IMR-90 (cell line): ENCODE data around the gene CHMP6. TPM values are rescaled to one million over a fixed set of nuclear protein-coding genes. Genes with fewer than 3 reads are reported as not detected.

Experiments
- ATAC-seq: fragments of 200-7000 bp; cut with Tn5 transposase; 2 replicates; pipeline ENCODE4 v1.9.1; 2020; ENCODE audit warnings: low read depth, mild to moderate bottlenecking, moderate library complexity
- BruUV-seq: library from RNA; stranded (reverse); fragments of 400-500 nt; replicated peaks from 2 replicates; lab custom pipeline; 2021; lab: Mats Ljungman, UMichigan
- CTCF ChIA-PET: fragments of 300-600 bp; formaldehyde crosslinking; extraction: SDS; loops from one replicate; lab custom pipeline; 2021; ENCODE audit warnings: antibody characterized with exemption; lab: Yijun Ruan, JAX
- POLR2A ChIA-PET: fragments of 300-600 bp; sonication (Branson Sonifier 250); formaldehyde crosslinking; loops from one replicate; lab custom pipeline; 2022; ENCODE audit warnings: antibody characterized with exemption; ENCODE audit not compliant: unreplicated experiment; lab: Charles Lee
- DNase-seq: peaks from one replicate; pipeline ENCODE4 v3.0.0; 2013
- H2AFZ ChIP-seq: replicated peaks from 2 replicates; pipeline ENCODE3; 2013; ENCODE audit warnings: low read length, mild to moderate bottlenecking; ENCODE audit not compliant: poor library complexity
- H2AK5ac ChIP-seq: 2 replicates; pipeline ENCODE4 v1.6.1; 2013; ENCODE audit warnings: low read depth, low read length, inconsistent platforms
- H2AK9ac ChIP-seq: replicated peaks from 2 replicates; pipeline ENCODE3; 2013; ENCODE audit warnings: mild to moderate bottlenecking, low read depth, low read length, moderate library complexity; ENCODE audit not compliant: poor library complexity
- H2BK120ac ChIP-seq: 2 replicates; pipeline ENCODE4 v1.6.1; 2013; ENCODE audit warnings: low read depth, low read length, inconsistent platforms
- H2BK15ac ChIP-seq: 3 replicates; pipeline ENCODE4 v1.6.1; 2013; ENCODE audit warnings: low read depth, low read length, inconsistent platforms
- H2BK20ac ChIP-seq: 2 replicates; pipeline ENCODE4 v1.6.1; 2013; ENCODE audit warnings: low read depth, mild to moderate bottlenecking, inconsistent platforms, low read length, moderate library complexity
- H2BK5ac ChIP-seq: 2 replicates; pipeline ENCODE4 v1.6.1; 2013; ENCODE audit warnings: mild to moderate bottlenecking, low read depth, low read length, inconsistent platforms; ENCODE audit not compliant: poor library complexity, severe bottlenecking
- H3K14ac ChIP-seq: replicated peaks from 2 replicates; pipeline ENCODE4 v1.6.1; 2013; ENCODE audit warnings: low read depth, low read length, inconsistent platforms
- H3K18ac ChIP-seq: 2 replicates; pipeline ENCODE4 v1.6.1; 2013; ENCODE audit warnings: low read depth, low read length, control low read depth
- H3K23ac ChIP-seq: 2 replicates; pipeline ENCODE4 v1.6.1; 2013; ENCODE audit warnings: low read depth, low read length, inconsistent platforms
- H3K27ac ChIP-seq: 2 replicates; pipeline ENCODE4 v1.5.1; 2013; ENCODE audit warnings: mild to moderate bottlenecking, control low read depth, low read length; ENCODE audit not compliant: insufficient read depth
- H3K27me3 ChIP-seq: 2 replicates; pipeline ENCODE4 v1.6.1; 2013; ENCODE audit warnings: low read length; ENCODE audit not compliant: control insufficient read depth, insufficient read depth
- H3K36me3 ChIP-seq: 2 replicates; pipeline ENCODE4 v1.6.1; 2013; ENCODE audit warnings: low read length, mixed read lengths; ENCODE audit not compliant: control insufficient read depth, insufficient read depth
- H3K4ac ChIP-seq: 2 replicates; pipeline ENCODE4 v1.6.1; 2013; ENCODE audit warnings: low read depth, low read length, inconsistent platforms
- H3K4me1 ChIP-seq: 2 replicates; pipeline ENCODE4 v1.6.1; 2013; ENCODE audit warnings: low read length, mixed read lengths; ENCODE audit not compliant: control insufficient read depth, insufficient read depth
- H3K4me2 ChIP-seq: 2 replicates; pipeline ENCODE4 v1.6.1; 2013; ENCODE audit warnings: low read depth, mild to moderate bottlenecking, control low read depth, low read length, moderate library complexity
- H3K4me3 ChIP-seq: 2 replicates; pipeline ENCODE4 v1.5.1; 2013; ENCODE audit warnings: low read depth, mild to moderate bottlenecking, control low read depth, low read length, moderate library complexity; ENCODE audit not compliant: insufficient read depth
- H3K56ac ChIP-seq: 2 replicates; pipeline ENCODE4 v1.6.1; 2013; ENCODE audit warnings: low read length, inconsistent platforms; ENCODE audit not compliant: insufficient read depth; ENCODE audit errors: extremely low read depth
- H3K79me1 ChIP-seq, 2 experiments: 2 replicates each; pipeline ENCODE4 v1.6.1; 2013; ENCODE audit warnings: low read length in 2 of 2, inconsistent platforms in 1 of 2, low read depth in 1 of 2
- H3K9ac ChIP-seq: 2 replicates; pipeline ENCODE4 v1.6.1; 2013; ENCODE audit warnings: low read depth, low read length, control low read depth
- H3K9me1 ChIP-seq: 2 replicates; pipeline ENCODE4 v1.6.1; 2013; ENCODE audit warnings: low read length, inconsistent platforms; ENCODE audit not compliant: insufficient read depth
- H3K9me3 ChIP-seq: 2 replicates; pipeline ENCODE4 v1.6.1; 2013; ENCODE audit warnings: low read length; ENCODE audit not compliant: control insufficient read depth, insufficient read depth
- H4K20me1 ChIP-seq: 2 replicates; pipeline ENCODE4 v1.6.1; 2013; ENCODE audit warnings: low read length, inconsistent platforms; ENCODE audit not compliant: insufficient read depth
- H4K5ac ChIP-seq: 2 replicates; pipeline ENCODE4 v1.6.1; 2013; ENCODE audit warnings: mild to moderate bottlenecking, low read depth, low read length, control low read depth
- H4K8ac ChIP-seq, 2 experiments: 2 replicates each; pipeline ENCODE4 v1.6.1; 2013; ENCODE audit warnings: low read depth in 2 of 2, low read length in 2 of 2, control low read depth in 1 of 2, inconsistent platforms in 1 of 2
- H4K91ac ChIP-seq: 2 replicates; pipeline ENCODE4 v1.6.1; 2013; ENCODE audit warnings: low read depth, low read length, inconsistent platforms; ENCODE audit not compliant: insufficient read depth
- BHLHE40 ChIP-seq: fragments of 150-350 bp; IDR thresholded peaks from 2 replicates; pipeline ENCODE4 v1.6.1; 2016; ENCODE audit warnings: mild to moderate bottlenecking, low read depth, low read length
- SMC3 ChIP-seq: fragments of 150-350 bp; IDR thresholded peaks from 2 replicates; pipeline ENCODE4 v1.6.1; 2016; ENCODE audit warnings: low read depth, mild to moderate bottlenecking, antibody characterized with exemption, low read length, moderate library complexity
- WGBS, 2 experiments: methylation state at CpG; one replicate each; pipeline versions ENCODE4 v1.1.5 to v1.1.7; 2013; ENCODE audit warnings: missing lambda C conversion rate in 2 of 2; ENCODE audit not compliant: insufficient read length in 1 of 2; ENCODE audit errors: extremely low coverage in 2 of 2; 5-methylcytosine and 5-hydroxymethylcytosine counted together
- dilution Hi-C: fragments of 300-500 bp; cut with HindIII; formaldehyde crosslinking; loops from one replicate; pipeline ENCODE4 v1.14.3; 2018; ENCODE audit warnings: low sequenced_read_pairs; ENCODE audit not compliant: unreplicated experiment
- in situ Hi-C: fragments of 300-500 bp; cut with MboI; formaldehyde crosslinking; loops from 3 replicates; pipeline ENCODE4 v1.14.3; 2019; ENCODE audit warnings: low sequenced_read_pairs, inconsistent platforms, mixed read lengths
- intact Hi-C: fragments of 100-400 bp; cut with micrococcal nuclease; formaldehyde crosslinking; loops from 2 replicates; pipeline ENCODE4 v1.10.0; 2022
- polyA plus RNA-seq, 3 experiments: library from polyadenylated mRNA; depleted of rRNA; stranded (reverse); fragments of >200 nt; gene quantifications; 2 replicates each; pipeline ENCODE4 v1.2.3, GENCODE V29; 2012; ENCODE audit warnings: low replicate concordance in 1 of 3
- total RNA-seq: library from RNA; depleted of rRNA; stranded (reverse); fragments of >200 nt; gene quantifications from 2 replicates; pipeline ENCODE4 v1.2.3, GENCODE V29; 2012

Gene CHMP6
- total and polyA plus RNA-seq, 2 of the 4 experiments (the other 2 are of a cell fraction): 5.0 to 40.3 TPM

DNA sequence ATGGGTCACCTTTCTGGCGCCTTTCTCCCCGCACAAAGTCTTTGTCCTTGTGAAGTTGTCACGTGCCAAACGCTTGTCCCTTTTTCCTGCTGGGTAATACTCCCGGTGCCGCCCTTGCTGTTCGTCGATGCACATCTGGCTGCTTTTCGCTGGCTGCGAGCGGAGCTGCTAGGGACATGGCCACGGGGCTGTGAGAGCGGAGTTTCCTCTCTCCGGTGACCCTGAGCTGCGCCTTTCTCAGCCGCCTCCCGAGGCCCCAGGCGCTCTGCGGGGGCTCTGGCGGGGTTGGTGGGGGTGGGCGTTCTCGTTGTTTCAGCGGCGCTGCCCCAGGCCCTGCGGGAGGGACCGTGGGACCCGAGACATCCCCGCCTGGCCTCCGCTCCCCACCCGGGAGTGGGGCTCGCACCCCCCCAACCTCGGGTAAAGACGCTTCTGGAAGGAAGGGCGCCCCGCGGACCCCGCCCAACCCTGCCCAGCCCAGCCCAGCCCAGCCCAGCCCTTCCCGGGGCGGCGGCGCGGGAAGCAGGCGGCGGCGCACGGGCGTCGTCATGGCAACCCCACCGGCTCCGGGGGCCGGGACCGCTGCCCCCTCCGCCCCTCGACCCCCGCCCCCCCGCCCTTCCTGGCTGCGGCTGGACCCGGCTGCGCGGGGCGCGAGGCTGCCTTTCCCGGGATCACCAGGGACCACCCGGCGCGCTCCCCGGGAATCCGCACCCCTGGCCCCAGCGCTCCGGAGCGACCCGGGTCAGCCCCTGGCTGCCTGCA lies 12.3 kb downstream of the CHMP6 start:
- no peak overlapping the region for H2BK15ac ChIP-seq
- peaks cover 12% of the 10 kb centered on the region; the same call in 1 of the 2 replicates for H3K36me3 ChIP-seq
- no peak overlapping the region for H3K18ac ChIP-seq
- no peak overlapping the region for H4K8ac ChIP-seq
- no peaks in the 10 kb centered on the region for H3K9me3 ChIP-seq
- peaks cover 28% of the 10 kb centered on the region for H3K27me3 ChIP-seq
- H2AFZ ChIP-seq: peak overlapping the region; percentile 65
- peak overlapping the region; percentile 75 for H3K4me2 ChIP-seq
- no peak overlapping the region for H3K9ac ChIP-seq
- H2BK5ac ChIP-seq: no peak overlapping the region
- peaks cover 9% of the 10 kb centered on the region for H3K4me1 ChIP-seq
- no peak overlapping the region for H3K23ac ChIP-seq
- no peak overlapping the region; the same call in 1 of the 2 replicates for H3K4ac ChIP-seq
- H2AK5ac ChIP-seq: no peak overlapping the region
- H2BK20ac ChIP-seq: no peak overlapping the region
- in situ Hi-C loops: no loop called here
- no TSS peak for BruUV-seq
- 13% methylated on average over 7 of the region's 72 CpGs; no CpG with 5 or more reads in 1 of the 2 experiments for WGBS, 2 experiments
- H4K20me1 ChIP-seq: peaks cover 7% of the 10 kb centered on the region; the same call in 1 of the 2 replicates
- ATAC-seq (peak; percentile 49), DNase-seq (no peak)
- TF ChIP-seq BHLHE40 (peak; percentile 40; the same call in 1 of the 2 replicates), SMC3 (no peak)
- peak overlapping the region; percentile 69 for H2AK9ac ChIP-seq
- no peak overlapping the region for H3K56ac ChIP-seq
- no peak overlapping the region for H4K91ac ChIP-seq
- intact Hi-C loops: no loop called here
- no peak overlapping the region for H2BK120ac ChIP-seq
- ChIA-PET POLR2A (interaction anchor here (0.6 kb wide), 1 partner anchor 109 kb away, joined by 3 read pairs; no protein-coding TSS in a partner anchor), CTCF (no interaction called here)
- peak overlapping the region; percentile 25 for H3K4me3 ChIP-seq
- dilution Hi-C loops: no loop called here
- H3K14ac ChIP-seq: no peak overlapping the region
- no peaks in the 10 kb centered on the region for H3K79me1 ChIP-seq
- H3K27ac ChIP-seq: no peak overlapping the region
- H3K9me1 ChIP-seq: no peaks in the 10 kb centered on the region
- no peak overlapping the region for H4K5ac ChIP-seq
